Muscle of leg (tissue), 11 donors: ENCODE results near the gene TDRD12. TPM values are rescaled to one million over a fixed set of nuclear protein-coding genes. Genes with fewer than 3 reads are reported as not detected.

Source experiments
- DNase-seq: peaks from one replicate; pipeline ENCODE4 v3.0.0; 2013
- H3K27ac ChIP-seq: one replicate; pipeline ENCODE4 v1.5.1; 2013; ENCODE audit warnings: mild to moderate bottlenecking, low read length, control low read depth
- H3K27me3 ChIP-seq: one replicate; pipeline ENCODE4 v1.6.1; 2013; ENCODE audit warnings: low read length; ENCODE audit not compliant: control insufficient read depth, insufficient read depth
- H3K36me3 ChIP-seq: one replicate; pipeline ENCODE4 v1.6.1; 2013; ENCODE audit warnings: low read length; ENCODE audit not compliant: control insufficient read depth, insufficient read depth
- H3K4me1 ChIP-seq: one replicate; pipeline ENCODE4 v1.6.1; 2013; ENCODE audit warnings: low read length; ENCODE audit not compliant: control insufficient read depth, insufficient read depth
- H3K4me3 ChIP-seq: one replicate; pipeline ENCODE4 v1.5.1; 2013; ENCODE audit warnings: low read length, control low read depth
- H3K9me3 ChIP-seq: replicated peaks from 2 replicates; pipeline ENCODE4 v1.6.1; 2013; ENCODE audit warnings: low read depth, low read length; ENCODE audit not compliant: control insufficient read depth
- WGBS: methylation state at CpG from one replicate; pipeline ENCODE4 v1.1.5; 2013; ENCODE audit warnings: missing lambda C conversion rate; ENCODE audit not compliant: insufficient coverage; 5-methylcytosine and 5-hydroxymethylcytosine counted together
- polyA plus RNA-seq, 8 donors: library from polyadenylated mRNA; unstranded; fragments of 120-200 nt; gene quantifications; one replicate each; pipeline versions ENCODE4 v1.2.1 to v1.2.3, GENCODE V29; 2013; ENCODE audit warnings: inconsistent platforms in 1 of 8, low replicate concordance in 1 of 8; ENCODE audit not compliant: insufficient read length in 8 of 8, insufficient read depth in 1 of 8
- total RNA-seq: library from RNA; stranded (reverse); fragments of 120-200 nt; gene quantifications from one replicate; pipeline ENCODE4 v1.2.4, GENCODE V29; 2013

The TDRD12 gene
- total and polyA plus RNA-seq, 9 donors, result 0.10 to 0.95 (median 0.22) TPM

DNA sequence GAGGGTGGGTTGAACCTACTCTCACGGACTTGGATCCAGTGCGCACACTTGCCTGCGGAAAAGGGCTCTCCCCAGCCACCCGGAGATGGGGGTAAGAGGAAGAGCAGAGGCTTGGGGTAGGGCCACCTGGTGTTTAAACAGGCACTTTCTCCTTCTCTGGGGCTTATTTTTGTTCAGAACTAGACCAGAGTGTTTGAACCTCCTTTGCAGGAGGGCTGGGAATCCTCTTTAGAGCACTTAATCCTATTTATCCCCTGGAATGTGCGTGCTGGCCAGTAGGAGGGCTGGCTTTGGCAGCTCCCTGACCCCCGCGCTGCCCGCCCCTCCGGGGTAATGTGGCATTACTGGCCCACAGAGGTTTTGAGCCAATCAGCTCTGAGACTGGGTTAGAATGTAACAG, 41.9 kb upstream of the TDRD12 start:
- WGBS, result no CpG with 5 or more reads among the region's 9 CpGs
- H3K27ac ChIP-seq, result no peak overlapping the region
- peaks cover 36% of the 10 kb centered on the region for H3K4me1 ChIP-seq
- H3K9me3 ChIP-seq, result no peaks in the 10 kb centered on the region
- peaks cover 47% of the 10 kb centered on the region for H3K27me3 ChIP-seq
- H3K36me3 ChIP-seq, result no peaks in the 10 kb centered on the region
- DNase-seq, result peak; percentile 44
- no peak overlapping the region for H3K4me3 ChIP-seq

DNA sequence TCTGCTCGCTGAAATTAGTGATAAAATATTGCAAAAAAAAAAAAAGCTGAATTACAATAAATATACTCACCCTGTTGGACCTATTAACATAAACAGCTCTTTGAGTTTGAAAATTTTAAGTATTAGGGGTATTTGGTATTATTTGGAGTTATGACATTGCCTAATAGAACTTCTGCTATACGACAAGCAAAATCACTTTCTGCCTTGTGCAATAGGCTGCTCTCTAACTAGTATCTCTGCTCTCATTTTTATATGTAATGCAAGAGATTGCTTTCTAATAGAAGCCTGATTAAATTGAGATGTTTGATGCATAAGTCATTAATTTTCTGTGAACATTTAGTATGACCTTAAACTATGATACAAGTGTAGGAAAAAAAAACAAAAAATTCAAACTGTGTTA, 38.6 kb upstream of the TDRD12 start:
- Histone ChIP-seq H3K9me3 (no peaks in the 10 kb centered on the region), H3K27me3 (peaks cover 39% of the 10 kb centered on the region), H3K36me3 (no peaks in the 10 kb centered on the region), H3K27ac (no peak overlapping the region), H3K4me1 (peaks cover 15% of the 10 kb centered on the region), H3K4me3 (no peak overlapping the region)
- DNase-seq, result no peak
- WGBS, result no CpG with 5 or more reads among the region's 2 CpGs

DNA sequence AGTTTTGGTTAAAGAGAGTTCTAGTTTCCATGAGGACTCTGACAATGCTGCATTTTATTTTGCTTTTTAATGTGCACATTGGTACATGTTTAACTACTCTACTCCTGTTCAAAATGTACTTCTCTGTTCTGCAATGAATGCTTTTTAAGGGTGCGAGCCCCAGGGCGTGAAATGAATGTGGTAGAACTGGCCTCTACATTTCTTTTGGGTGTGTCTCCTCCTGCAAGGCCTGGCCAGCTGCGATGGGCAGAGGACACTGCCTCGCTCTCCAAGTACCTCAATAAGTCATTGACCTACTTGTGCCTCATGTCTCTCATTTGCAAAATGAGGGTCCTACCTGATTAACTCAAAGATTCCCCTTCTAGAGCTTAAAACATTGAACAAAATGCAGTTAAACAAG, 37.2 kb upstream of the TDRD12 start:
- Histone ChIP-seq H3K27me3 (peaks cover 26% of the 10 kb centered on the region), H3K27ac (no peak overlapping the region), H3K9me3 (no peaks in the 10 kb centered on the region), H3K4me1 (peaks cover 6% of the 10 kb centered on the region), H3K4me3 (no peak overlapping the region), H3K36me3 (no peaks in the 10 kb centered on the region)
- no peak for DNase-seq
- WGBS, result 90% methylated on average over 3 of the region's 4 CpGs

DNA sequence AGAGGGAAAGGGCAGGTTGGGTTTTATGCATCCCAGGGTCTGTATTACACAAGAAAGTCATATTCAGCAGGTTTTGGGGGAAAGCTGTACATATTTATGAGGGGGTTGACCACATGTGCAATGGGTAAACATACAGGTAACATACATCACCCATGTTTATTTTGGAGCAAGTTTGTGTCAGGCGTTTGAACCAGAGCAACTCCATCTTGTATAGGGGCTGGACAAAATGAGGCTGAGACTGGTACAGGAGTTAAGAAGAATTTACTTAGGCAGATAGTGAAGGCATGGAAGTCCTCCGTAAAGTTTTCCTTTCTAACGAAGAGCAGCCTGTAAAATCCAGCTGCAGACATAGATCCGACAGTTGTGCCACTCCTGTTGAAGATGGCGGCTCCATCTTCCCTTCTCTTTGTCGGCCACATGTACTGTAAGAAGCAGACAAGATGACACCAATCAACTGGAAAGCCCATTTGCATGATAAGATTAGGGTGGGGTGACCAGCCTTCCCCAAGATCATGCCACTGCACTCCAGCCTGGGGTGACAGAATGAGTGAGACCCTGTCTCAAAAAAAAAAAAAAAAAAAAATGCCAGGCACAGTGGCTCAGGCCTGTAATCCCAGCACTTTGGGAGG, 32.6 kb upstream of the TDRD12 start:
- H3K4me1 ChIP-seq, result peaks cover 6% of the 10 kb centered on the region
- H3K4me3 ChIP-seq, result no peak overlapping the region
- DNase-seq, result no peak
- no peaks in the 10 kb centered on the region for H3K27me3 ChIP-seq
- H3K27ac ChIP-seq, result no peak overlapping the region
- H3K36me3 ChIP-seq, result no peaks in the 10 kb centered on the region
- 85% methylated on average over 5 of the region's 6 CpGs for WGBS
- H3K9me3 ChIP-seq, result no peaks in the 10 kb centered on the region

DNA sequence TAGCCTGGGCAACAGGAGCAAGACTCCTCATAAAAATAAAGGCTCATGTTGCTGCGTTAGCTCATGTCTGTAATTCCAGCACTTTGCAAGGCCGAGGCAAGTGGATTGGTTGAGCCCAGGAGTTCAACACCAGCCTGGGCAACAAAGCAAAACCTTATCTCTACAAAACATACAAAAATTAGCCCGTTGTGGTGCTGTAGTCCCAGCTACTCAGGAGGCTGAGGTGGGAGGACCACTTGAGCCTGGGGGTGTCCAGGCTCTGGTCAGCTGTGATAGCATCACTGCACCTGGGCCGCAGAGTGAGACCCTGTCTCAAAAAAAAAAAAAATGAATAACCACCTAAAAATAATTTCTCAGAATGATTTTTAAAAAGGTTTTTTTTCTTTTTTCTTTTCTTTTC, 31.9 kb upstream of the TDRD12 start:
- DNase-seq, result no peak
- no peak overlapping the region for H3K27ac ChIP-seq
- H3K9me3 ChIP-seq, result no peaks in the 10 kb centered on the region
- WGBS, result 100% methylated on average over 1 of the region's 4 CpGs
- no peak overlapping the region for H3K4me3 ChIP-seq
- H3K27me3 ChIP-seq, result no peaks in the 10 kb centered on the region
- H3K36me3 ChIP-seq, result no peaks in the 10 kb centered on the region
- H3K4me1 ChIP-seq, result peaks cover 10% of the 10 kb centered on the region

DNA sequence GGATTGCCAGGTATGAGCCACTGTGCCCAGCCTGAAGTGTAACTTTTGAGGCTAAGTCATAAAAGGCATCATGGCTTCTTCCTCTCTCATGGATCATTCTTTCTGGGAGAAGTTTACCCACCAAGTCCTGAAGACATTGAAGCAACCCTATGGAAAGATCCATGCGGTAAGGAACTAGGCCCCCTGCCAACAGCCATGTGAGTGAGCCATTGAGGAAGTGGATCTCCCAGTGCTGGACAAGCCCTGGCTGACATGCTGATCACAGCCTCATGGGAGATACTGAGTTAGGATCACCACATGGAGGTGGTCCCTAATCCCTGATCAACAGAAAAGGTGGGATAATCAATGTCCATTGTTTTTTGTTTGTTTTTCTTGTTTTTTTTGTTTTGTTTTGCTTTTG, 31.3 kb upstream of the TDRD12 start:
- Histone ChIP-seq H3K9me3 (peaks cover 1% of the 10 kb centered on the region), H3K36me3 (no peaks in the 10 kb centered on the region), H3K4me3 (no peak overlapping the region), H3K27me3 (no peaks in the 10 kb centered on the region), H3K4me1 (peaks cover 16% of the 10 kb centered on the region), H3K27ac (no peak overlapping the region)
- peak; percentile 57 for DNase-seq
- 71% methylated on average over 1 of the region's 1 CpG for WGBS

DNA sequence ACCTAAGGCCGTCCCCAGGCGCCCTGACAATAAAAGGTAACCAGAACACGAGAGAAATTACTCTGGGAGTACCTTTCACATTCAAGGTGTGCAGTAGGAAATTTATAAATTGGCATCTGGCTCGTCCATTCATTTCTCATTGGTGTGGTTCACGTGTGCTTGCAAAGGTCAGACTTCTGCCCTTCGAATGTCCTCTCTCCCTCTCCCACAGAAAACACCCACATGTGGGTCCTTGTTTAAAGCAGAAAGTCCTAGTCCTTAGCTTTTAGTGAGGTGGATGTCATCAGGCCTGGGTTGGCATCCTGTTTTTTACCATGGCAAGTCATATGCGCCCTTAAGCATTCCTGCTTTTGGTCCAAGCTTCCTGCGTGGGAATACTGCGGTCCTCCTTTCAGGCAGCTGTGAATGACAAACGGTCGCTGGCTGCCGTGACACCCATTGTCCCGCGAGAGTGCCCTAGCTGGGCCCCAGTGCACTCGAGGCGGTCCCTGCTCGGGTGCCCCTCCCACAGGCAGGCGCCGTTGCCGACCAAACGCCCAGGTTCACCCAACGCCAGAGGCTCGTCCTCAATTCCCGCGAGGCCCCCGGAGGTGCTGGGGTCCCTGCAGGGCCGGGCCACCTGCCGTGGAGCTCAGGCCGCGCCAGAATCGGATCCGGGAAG, 28.1 kb upstream of the TDRD12 start, which contains the start of gene NUDT19:
Gene NUDT19 (plus strand): TSS at position 531 of the 661 bp plus-strand sequence. CDS start 140 bp downstream, outside the sequence.
- peaks cover 3% of the 10 kb centered on the region for H3K36me3 ChIP-seq
- peaks cover 22% of the 10 kb centered on the region for H3K4me1 ChIP-seq
- WGBS, result 1% methylated on average over 26 of the region's 32 CpGs

DNA sequence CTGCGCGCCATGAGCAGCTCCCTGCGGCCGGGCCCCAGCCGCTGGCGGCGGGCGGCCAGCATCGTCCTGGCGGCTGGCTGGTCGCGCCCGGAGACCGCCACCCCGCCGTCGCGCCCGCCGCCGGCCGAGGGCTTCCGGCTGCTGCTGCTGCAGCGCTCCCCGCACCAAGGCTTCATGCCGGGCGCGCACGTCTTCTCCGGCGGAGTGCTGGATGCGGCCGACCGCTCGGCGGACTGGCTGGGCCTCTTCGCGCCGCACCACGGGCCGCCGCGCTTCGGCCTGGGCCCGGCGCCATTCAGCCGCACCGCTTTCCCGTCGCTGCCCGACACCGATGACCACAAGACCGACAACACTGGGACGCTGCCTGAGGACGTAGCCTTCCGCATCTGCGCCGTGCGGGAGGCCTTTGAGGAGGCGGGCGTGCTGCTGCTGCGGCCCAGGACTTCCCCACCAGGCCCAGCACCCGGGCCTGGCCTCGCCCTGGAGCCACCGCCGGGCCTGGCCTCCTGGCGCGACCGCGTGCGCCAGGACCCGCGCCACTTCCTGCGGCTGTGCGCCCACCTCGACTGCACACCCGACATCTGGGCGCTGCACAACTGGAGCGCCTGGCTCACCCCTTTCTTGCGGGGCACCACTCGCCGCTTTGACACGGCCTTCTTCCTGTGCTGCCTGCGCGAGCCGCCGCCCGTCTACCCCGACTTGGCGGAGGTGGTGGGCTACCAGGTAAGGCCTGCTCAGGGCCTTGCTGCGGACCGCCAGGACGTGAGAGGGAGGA, 27.4 kb upstream of the TDRD12 start:
- Histone ChIP-seq H3K4me1 (peaks cover 22% of the 10 kb centered on the region), H3K36me3 (peaks cover 3% of the 10 kb centered on the region), H3K27ac (peak overlapping the region; percentile 82), H3K27me3 (no peaks in the 10 kb centered on the region), H3K9me3 (peaks cover 2% of the 10 kb centered on the region), H3K4me3 (peak overlapping the region; percentile 61)
- 3% methylated on average over 80 of the region's 93 CpGs for WGBS
- peak; percentile 86 for DNase-seq

More for the DNA sequence above, 28.1 kb upstream of the TDRD12 start, which contains the start of gene NUDT19:
- H3K9me3 ChIP-seq, result peaks cover 2% of the 10 kb centered on the region
- peak within 1 kb of the TSS; percentile 61 for H3K4me3 ChIP-seq
- peak; percentile 86 for DNase-seq
- peak within 1 kb of the TSS; percentile 82 for H3K27ac ChIP-seq
- no peaks in the 10 kb centered on the region for H3K27me3 ChIP-seq

DNA sequence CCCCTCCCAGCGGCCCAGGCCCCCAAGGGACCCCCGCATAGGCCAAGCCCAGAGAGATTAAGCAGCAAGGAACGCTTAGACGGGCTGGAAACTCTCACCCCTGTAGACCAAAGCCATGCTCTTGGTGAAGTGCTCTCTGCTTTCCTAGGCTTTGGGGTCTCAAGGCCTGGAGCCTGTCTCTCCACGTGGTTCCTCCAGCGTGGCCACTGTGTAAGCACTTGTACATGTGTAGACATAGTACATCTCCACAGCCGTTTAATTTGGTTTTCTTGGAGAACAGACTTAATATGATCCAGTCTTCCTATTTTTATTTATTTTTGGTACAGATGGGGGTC, 26.9 kb upstream of the TDRD12 start:
- peaks cover 22% of the 10 kb centered on the region for H3K4me1 ChIP-seq
- peaks cover 2% of the 10 kb centered on the region for H3K9me3 ChIP-seq
- H3K27me3 ChIP-seq, result no peaks in the 10 kb centered on the region
- DNase-seq, result peak; percentile 15
- peaks cover 3% of the 10 kb centered on the region for H3K36me3 ChIP-seq
- H3K27ac ChIP-seq, result peak overlapping the region; percentile 31
- 60% methylated on average over 2 of the region's 7 CpGs for WGBS
- peak overlapping the region; percentile 61 for H3K4me3 ChIP-seq
